GM12875 (cell line): ENCODE data around the gene TCFL5.

Source experiments
- H3K4me3 ChIP-seq: one replicate; pipeline ENCODE4 v1.5.1; 2011; ENCODE audit warnings: low read depth, low read length, control low read depth
- CTCF ChIP-seq: IDR thresholded peaks from 2 replicates; pipeline ENCODE4 v1.5.1; 2011; ENCODE audit warnings: low read depth, mild to moderate bottlenecking, control low read depth, inconsistent platforms, low read length, moderate library complexity, borderline replicate concordance; ENCODE audit not compliant: insufficient read depth

The TCFL5 gene

GRCh38 chr20:62827311-62828038 is 34.1 kb downstream of the TCFL5 start:
- TF ChIP-seq CTCF: no peak
- H3K4me3 ChIP-seq: no peak overlapping the region

GRCh38 chr20:62826646-62827310 is 34.8 kb downstream of the TCFL5 start:
- no peak overlapping the region for H3K4me3 ChIP-seq
- no peak for TF ChIP-seq CTCF

- H3K4me3 ChIP-seq: no peak overlapping the region
- TF ChIP-seq CTCF: no peak
These were observed 35.5 kb downstream of the TCFL5 start for GRCh38 chr20:62825986-62826645.

- no peak for TF ChIP-seq CTCF
- H3K4me3 ChIP-seq: no peak overlapping the region
These were observed 36.2 kb downstream of the TCFL5 start for GRCh38 chr20:62825333-62825985.

GRCh38 chr20:62824476-62825332 is 36.9 kb downstream of the TCFL5 start:
- TF ChIP-seq CTCF: no peak
- no peak overlapping the region for H3K4me3 ChIP-seq

GRCh38 chr20:62823688-62824475 is 37.7 kb downstream of the TCFL5 start:
- no peak overlapping the region for H3K4me3 ChIP-seq
- no peak for TF ChIP-seq CTCF
